Measurements from ENCODE around the gene SIK3. TPM values are rescaled to one million over a fixed set of nuclear protein-coding genes. Genes with fewer than 3 reads are reported as not detected.
A peak's percentile ranks its signal among the peaks of the same experiment; 100 is the strongest.

The SIK3 gene
- total and polyA plus RNA-seq, 2 donors (not counting 3 experiments of a cell fraction or from before 2014, with no cell fraction given): 10.3 to 21.3 TPM

GRCh38 chr11:116835791-116836631, 262.2 kb downstream of the SIK3 start:
- H2AFZ ChIP-seq (ENCODE audit: low read depth, low read length): peak overlapping the region; percentile 69
- DNase-seq (ENCODE audit: low read depth, low spot score): peak; percentile 94
- dilution Hi-C loops (cut with MboI; ENCODE audit: extremely low pct_ligation_motif_present, low sequenced_read_pairs) (no loop called here), intact Hi-C loops (cut with micrococcal nuclease) (loop anchor here (1.0 to 5.0 kb wide), 3 partner anchors 45 to 270 kb away; partner anchors contain the start of gene APOA5)
- H3K9me3 ChIP-seq (replicated peaks; ENCODE audit: control insufficient read depth, insufficient read depth, low read length): no peaks in the 10 kb centered on the region
- H3K9me1 ChIP-seq (replicated peaks; ENCODE audit: control insufficient read depth, extremely low read depth, insufficient read depth, low read length): no peaks in the 10 kb centered on the region
- BruUV-seq (replicated peaks): no TSS peak
- H3K4me1 ChIP-seq (ENCODE audit: control insufficient read depth, extremely low read depth, insufficient read depth, low read length): peaks cover 6% of the 10 kb centered on the region
- H3K79me2 ChIP-seq (ENCODE audit: control insufficient read depth, insufficient read depth, low read length): no peaks in the 10 kb centered on the region
- H3K4me3 ChIP-seq (replicated peaks in 1 of 3; ENCODE audit: insufficient read depth in 1 of 3, low read depth in 1 of 3, low read length in 3 of 3): peak overlapping the region; percentile 1 to 32 (median 15)
- H3K9ac ChIP-seq (replicated peaks; ENCODE audit: extremely low read depth, insufficient read depth, low read length): no peak overlapping the region
- FAIRE-seq: peak; percentile 91
- H3K27ac ChIP-seq (ENCODE audit: insufficient read depth, low read depth, low read length): no peak overlapping the region
- peak overlapping the region; percentile 40 for H3K4me2 ChIP-seq (ENCODE audit: insufficient read depth, low read length)
- H3K27me3 ChIP-seq (ENCODE audit: control insufficient read depth in 2 of 2, insufficient read depth in 2 of 2, low read length in 2 of 2): no peaks in the 10 kb centered on the region
- CTCF ChIA-PET: interaction anchor here (0.5 to 5.0 kb wide), 33 partner anchors 10 to 391 kb away, joined by 3 to 272 read pairs (median 5); partner anchors contain the start of genes APOA4, APOA5, BUD13 and PAFAH1B2
- no peaks in the 10 kb centered on the region for H4K20me1 ChIP-seq (replicated peaks; ENCODE audit: control insufficient read depth, extremely low read depth, insufficient read depth, low read length)
- POLR2A ChIA-PET: interaction anchor here (0.5 to 1.2 kb wide), 2 partner anchors 46 to 162 kb away, joined by 4 read pairs; no protein-coding TSS in a partner anchor
- TF ChIP-seq POLR2AphosphoS5 (IDR thresholded peaks at IDR 0.05; ENCODE audit: insufficient read depth, low read depth, low read length) (peak; percentile 68), GATA2 (IDR thresholded peaks at IDR 0.05; ENCODE audit: insufficient read depth, insufficient read length, low read depth, low read length) (no peak), MAX (IDR thresholded peaks at IDR 0.05; ENCODE audit: insufficient read depth, insufficient read length) (peak; percentile 37), CTCF (IDR thresholded peaks at IDR 0.05; ENCODE audit: extremely low read depth in 1 of 2, insufficient read depth in 1 of 2, low read depth in 1 of 2, low read length in 2 of 2) (peak; percentile 56 to 81), FOS (IDR thresholded peaks at IDR 0.05; ENCODE audit: borderline replicate concordance, insufficient read depth, low read length) (no peak)
- no peaks in the 10 kb centered on the region for H3K36me3 ChIP-seq (ENCODE audit: control insufficient read depth in 2 of 2, extremely low read depth in 1 of 2, insufficient read depth in 2 of 2, low read length in 2 of 2)

Measured in endothelial cell of umbilical vein (primary cell).